Neuronal stem cell (in vitro differentiated cells): Measurements from ENCODE around the gene CCDC91.
"Not testable (repeated sequence)": the region's sequence is repeated elsewhere in the genome, so short reads cannot be mapped to it uniquely, and the experiment has no call there.

Experiments used
- DNase-seq: peaks from one replicate; pipeline ENCODE4 v3.0.0-alpha.2; 2013; ENCODE audit warnings: low spot score
- H2AFZ ChIP-seq: one replicate; pipeline ENCODE4 v1.6.1; 2013; ENCODE audit warnings: mild to moderate bottlenecking, low read length, inconsistent platforms
- H2AK5ac ChIP-seq: 2 replicates; pipeline ENCODE4 v1.6.1; 2013; ENCODE audit warnings: low read depth, mild to moderate bottlenecking, inconsistent platforms, low read length, moderate library complexity, mixed read lengths
- H2BK120ac ChIP-seq: 2 replicates; pipeline ENCODE4 v1.6.1; 2013; ENCODE audit warnings: low read depth, mild to moderate bottlenecking, inconsistent platforms, low read length, moderate library complexity, mixed read lengths
- H2BK12ac ChIP-seq: one replicate; pipeline ENCODE4 v1.6.1; 2013; ENCODE audit warnings: low read length, inconsistent platforms
- H2BK15ac ChIP-seq: 2 replicates; pipeline ENCODE4 v1.6.1; 2013; ENCODE audit warnings: mild to moderate bottlenecking, low read length, inconsistent platforms, mixed read lengths
- H2BK5ac ChIP-seq: one replicate; pipeline ENCODE4 v1.6.1; 2013; ENCODE audit warnings: inconsistent platforms, mild to moderate bottlenecking, low read length, moderate library complexity
- H3K14ac ChIP-seq: one replicate; pipeline ENCODE4 v1.6.1; 2013; ENCODE audit warnings: low read length, inconsistent platforms
- H3K18ac ChIP-seq: 2 replicates; pipeline ENCODE4 v1.6.1; 2013; ENCODE audit warnings: low read length, inconsistent platforms
- H3K23ac ChIP-seq: 2 replicates; pipeline ENCODE4 v1.6.1; 2013; ENCODE audit warnings: low read depth, mild to moderate bottlenecking, mixed read lengths, low read length, inconsistent platforms; ENCODE audit not compliant: poor library complexity
- H3K27ac ChIP-seq: replicated peaks from 3 replicates; pipeline ENCODE4 v1.5.1; 2013; ENCODE audit warnings: low read length, inconsistent platforms
- H3K27me3 ChIP-seq, 3 experiments: 2 replicates each; pipeline ENCODE4 v1.6.1; 2013; ENCODE audit warnings: low read length in 3 of 3, mild to moderate bottlenecking in 2 of 3, inconsistent platforms in 1 of 3, low read depth in 1 of 3, mixed read lengths in 1 of 3, moderate library complexity in 1 of 3; ENCODE audit not compliant: control insufficient read depth in 3 of 3, insufficient read depth in 3 of 3
- H3K36me3 ChIP-seq, 2 donors: replicated peaks in 1 of 2; 2 replicates each; pipeline ENCODE4 v1.6.1; 2013; ENCODE audit warnings: low read length in 2 of 2; ENCODE audit not compliant: control insufficient read depth in 2 of 2, insufficient read depth in 2 of 2
- H3K4ac ChIP-seq: 2 replicates; pipeline ENCODE4 v1.6.1; 2013; ENCODE audit warnings: inconsistent platforms, mild to moderate bottlenecking, low read length, moderate library complexity
- H3K4me1 ChIP-seq, 2 donors: 1 replicate in 1 of 2; 2 replicates in 1 of 2; pipeline ENCODE4 v1.6.1; 2013; ENCODE audit warnings: low read length in 2 of 2, low read depth in 1 of 2; ENCODE audit not compliant: control insufficient read depth in 2 of 2, insufficient read depth in 1 of 2
- H3K4me2 ChIP-seq: one replicate; pipeline ENCODE4 v1.6.1; 2013; ENCODE audit warnings: mild to moderate bottlenecking, low read length, inconsistent platforms; ENCODE audit not compliant: insufficient read depth, poor library complexity, severe bottlenecking
- H3K4me3 ChIP-seq, 2 donors: 2 replicates each; pipeline ENCODE4 v1.5.1; 2013; ENCODE audit warnings: low read length in 2 of 2, mild to moderate bottlenecking in 2 of 2, inconsistent platforms in 1 of 2, moderate library complexity in 1 of 2
- H3K79me1 ChIP-seq: one replicate; pipeline ENCODE4 v1.6.1; 2013; ENCODE audit warnings: low read depth, mild to moderate bottlenecking, inconsistent platforms, low read length, moderate library complexity
- H3K9ac ChIP-seq: one replicate; pipeline ENCODE4 v1.6.1; 2013; ENCODE audit warnings: mild to moderate bottlenecking, low read depth, low read length, inconsistent platforms; ENCODE audit not compliant: poor library complexity
- H3K9me3 ChIP-seq, 2 donors: replicated peaks in 1 of 2; 2 replicates each; pipeline versions ENCODE3 to v1.6.1; 2013; ENCODE audit warnings: low read length in 2 of 2, mild to moderate bottlenecking in 2 of 2, inconsistent platforms in 1 of 2, low read depth in 1 of 2, mixed read lengths in 1 of 2, moderate library complexity in 1 of 2; ENCODE audit not compliant: control insufficient read depth in 2 of 2, insufficient read depth in 1 of 2
- H4K8ac ChIP-seq: one replicate; pipeline ENCODE4 v1.6.1; 2013; ENCODE audit warnings: low read depth, mild to moderate bottlenecking, inconsistent platforms, low read length, moderate library complexity
- H4K91ac ChIP-seq: one replicate; pipeline ENCODE4 v1.6.1; 2013; ENCODE audit warnings: low read length, low read depth, mild to moderate bottlenecking, inconsistent platforms; ENCODE audit not compliant: poor library complexity
- WGBS, 2 donors: extraction: QIAGEN DNeasy Blood & Tissue Kit; methylation state at CpG; one replicate each; pipeline ENCODE4 v1.1.7; 2013; ENCODE audit warnings: missing lambda C conversion rate in 2 of 2, mixed read lengths in 1 of 2; ENCODE audit not compliant: insufficient read length in 2 of 2, insufficient replicate concordance in 1 of 2; ENCODE audit errors: extremely low coverage in 2 of 2; 5-methylcytosine and 5-hydroxymethylcytosine counted together

The CCDC91 gene

DNA sequence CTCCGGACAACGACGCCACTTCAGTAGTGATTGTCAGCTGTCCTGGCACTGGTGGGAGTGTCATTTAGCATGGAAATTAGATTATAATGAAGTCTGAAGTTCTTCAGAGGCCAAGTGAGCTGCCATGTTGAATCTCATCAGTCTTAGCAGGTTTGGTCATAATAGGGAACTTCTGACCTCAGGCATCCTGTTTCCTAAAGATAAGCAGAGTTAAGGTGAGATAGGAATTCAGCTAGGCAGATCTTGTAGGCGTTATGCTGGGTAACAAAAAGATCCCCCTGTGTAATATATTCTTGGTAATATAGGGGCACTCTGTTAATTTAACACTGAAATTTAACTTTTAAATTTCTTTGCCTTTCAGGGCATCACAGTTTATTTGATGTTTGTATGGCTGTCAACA is 137.5 kb downstream of the CCDC91 start:
- H3K27ac ChIP-seq = no peak overlapping the region
- no peaks in the 10 kb centered on the region for H3K79me1 ChIP-seq
- no peak overlapping the region for H2BK12ac ChIP-seq
- no peak overlapping the region for H3K4me3 ChIP-seq
- H2BK120ac ChIP-seq = no peak overlapping the region
- no peak overlapping the region for H2AFZ ChIP-seq
- no peaks in the 10 kb centered on the region for H3K4me1 ChIP-seq
- H3K4ac ChIP-seq = no peak overlapping the region
- no peaks in the 10 kb centered on the region for H3K9me3 ChIP-seq
- H3K36me3 ChIP-seq = no peaks in the 10 kb centered on the region
- no peak overlapping the region for H3K9ac ChIP-seq
- no peak overlapping the region for H4K8ac ChIP-seq
- no peak overlapping the region for H3K18ac ChIP-seq
- no peak overlapping the region for H3K14ac ChIP-seq
- H4K91ac ChIP-seq = no peak overlapping the region
- H3K23ac ChIP-seq = no peak overlapping the region
- no peaks in the 10 kb centered on the region for H3K27me3 ChIP-seq
- WGBS, 2 donors = no CpG with 5 or more reads among the region's 4 CpGs
- H2BK5ac ChIP-seq = no peak overlapping the region
- H3K4me2 ChIP-seq = no peak overlapping the region
- DNase-seq = no peak
- H2AK5ac ChIP-seq = no peak overlapping the region
- H2BK15ac ChIP-seq = no peak overlapping the region

DNA sequence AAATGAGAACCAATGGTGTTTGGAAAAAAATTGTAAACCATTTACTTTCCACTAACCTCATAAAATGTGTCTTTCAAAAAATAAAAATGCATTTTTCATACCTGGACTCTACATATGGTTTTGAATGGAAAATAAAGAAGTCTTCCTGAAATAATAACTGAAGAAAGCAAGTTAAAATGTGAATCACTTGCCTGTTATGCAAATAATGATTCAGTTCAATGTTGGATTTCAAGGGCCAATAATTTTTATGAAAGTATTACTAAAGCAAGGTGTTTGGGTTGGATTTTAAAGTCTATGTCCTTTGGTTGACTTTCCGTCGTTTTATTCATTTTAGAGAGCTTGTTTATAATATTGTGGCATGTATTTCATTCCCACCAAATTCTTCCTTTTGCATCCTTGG is 138.7 kb downstream of the CCDC91 start:
- Histone ChIP-seq H3K27me3 (no peaks in the 10 kb centered on the region), H3K4me3 (no peak overlapping the region), H3K18ac (no peak overlapping the region), H3K4me2 (no peak overlapping the region), H3K4me1 (no peaks in the 10 kb centered on the region), H2AFZ (no peak overlapping the region), H2BK5ac (no peak overlapping the region), H3K27ac (no peak overlapping the region), H4K8ac (no peak overlapping the region), H3K9me3 (no peaks in the 10 kb centered on the region), H3K23ac (no peak overlapping the region), H2AK5ac (no peak overlapping the region), H2BK120ac (no peak overlapping the region), H3K9ac (no peak overlapping the region), H4K91ac (no peak overlapping the region), H3K14ac (no peak overlapping the region), H2BK15ac (no peak overlapping the region), H2BK12ac (no peak overlapping the region), H3K36me3 (no peaks in the 10 kb centered on the region), H3K79me1 (no peaks in the 10 kb centered on the region), H3K4ac (no peak overlapping the region)
- no peak for DNase-seq
- WGBS, 2 donors = no CpG with 5 or more reads among the region's 2 CpGs

DNA sequence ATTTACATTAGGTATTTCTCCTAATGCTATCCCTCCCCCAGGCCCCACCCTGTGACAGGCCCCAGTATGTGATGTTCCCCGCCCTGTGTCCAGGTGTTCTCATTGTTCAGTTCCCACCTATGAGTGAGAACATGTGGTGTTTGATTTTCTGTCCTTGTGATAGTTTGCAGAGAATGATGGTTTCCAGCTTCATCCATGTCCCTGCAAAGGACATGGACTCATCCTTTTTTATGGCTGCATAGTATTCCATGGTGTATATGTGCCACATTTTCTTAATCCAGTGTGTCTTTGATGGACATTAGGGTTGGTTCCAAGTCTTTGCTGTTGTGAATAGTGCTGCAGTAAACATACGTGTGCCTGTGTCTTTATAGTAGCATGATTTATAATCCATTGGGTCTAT is 139.5 kb downstream of the CCDC91 start:
- not testable (repeated sequence) for H3K4me3 ChIP-seq, H2AFZ ChIP-seq, H3K27ac ChIP-seq, H2AK5ac ChIP-seq, H3K9me3 ChIP-seq, H3K9ac ChIP-seq, H3K27me3 ChIP-seq, H3K36me3 ChIP-seq, H3K4ac ChIP-seq, H2BK5ac ChIP-seq, DNase-seq, H3K23ac ChIP-seq, H4K91ac ChIP-seq, H2BK120ac ChIP-seq, H3K14ac ChIP-seq, H2BK15ac ChIP-seq, H4K8ac ChIP-seq, H2BK12ac ChIP-seq, H3K4me2 ChIP-seq, H3K79me1 ChIP-seq, H3K18ac ChIP-seq, H3K4me1 ChIP-seq
- WGBS, 2 donors = no CpG with 5 or more reads among the region's 2 CpGs

DNA sequence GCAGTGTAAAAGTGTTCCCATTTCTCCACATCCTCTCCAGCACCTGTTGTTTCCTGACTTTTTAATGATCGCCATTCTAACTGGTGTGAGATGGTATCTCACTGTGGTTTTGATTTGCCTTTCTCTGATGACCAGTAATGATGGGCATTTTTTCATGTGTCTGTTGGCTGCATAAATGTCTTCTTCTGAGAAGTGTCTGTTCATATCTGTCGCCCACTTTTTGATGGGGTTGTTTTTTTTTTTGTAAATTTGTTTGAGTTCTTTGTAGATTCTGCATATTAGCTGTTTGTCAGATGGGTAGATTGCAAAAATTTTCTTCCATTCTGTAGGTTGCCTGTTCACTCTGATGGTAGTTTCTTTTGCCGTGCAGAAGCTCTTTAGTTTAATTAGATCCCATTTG is 140.0 kb downstream of the CCDC91 start:
- H3K23ac ChIP-seq, H3K27me3 ChIP-seq, H3K36me3 ChIP-seq, H3K4me2 ChIP-seq, H3K9ac ChIP-seq, H4K8ac ChIP-seq, H2AFZ ChIP-seq, H4K91ac ChIP-seq, H3K4me1 ChIP-seq, H3K27ac ChIP-seq, H3K14ac ChIP-seq, H3K4me3 ChIP-seq, H2BK120ac ChIP-seq, H2BK15ac ChIP-seq, H3K4ac ChIP-seq, H2BK5ac ChIP-seq, DNase-seq, H3K18ac ChIP-seq, H2BK12ac ChIP-seq, H3K79me1 ChIP-seq, H2AK5ac ChIP-seq, H3K9me3 ChIP-seq: not testable (repeated sequence)
- WGBS, 2 donors = no CpG with 5 or more reads among the region's 3 CpGs
